ENCODE results near the gene COL5A3. TPM values are rescaled to one million over a fixed set of nuclear protein-coding genes. Genes with fewer than 3 reads are reported as not detected.

COL5A3 gene
- polyA plus RNA-seq, 1 donor (not counting 4 experiments of a cell fraction or from before 2014, with no cell fraction given), result 0.43 TPM

GRCh38 chr19:9971166-9971897 lies 39.0 kb downstream of the COL5A3 start:
- no peak overlapping the region for H3K4me3 ChIP-seq (ENCODE audit: control insufficient read depth in 2 of 3, extremely low read depth in 1 of 3, insufficient read depth in 2 of 3, low read depth in 1 of 3, low read length in 3 of 3)
- dilution Hi-C loops (cut with MboI; ENCODE audit: extremely low pct_ligation_motif_present, low sequenced_read_pairs), result no loop called here
- no peaks in the 10 kb centered on the region for H3K4me1 ChIP-seq (ENCODE audit: control insufficient read depth, extremely low read depth, insufficient read depth, low read length)
- H3K27ac ChIP-seq (ENCODE audit: control insufficient read depth, insufficient read depth, low read length), result no peak overlapping the region
- H3K36me3 ChIP-seq (ENCODE audit: control insufficient read depth in 2 of 2, extremely low read depth in 1 of 2, insufficient read depth in 2 of 2, low read length in 2 of 2), result no peaks in the 10 kb centered on the region
- H3K9me3 ChIP-seq (ENCODE audit: control insufficient read depth, low read depth, low read length), result no peaks in the 10 kb centered on the region
- peak; percentile 60 for FAIRE-seq
- no peak for DNase-seq (ENCODE audit: low read depth, low spot score)
- no peaks in the 10 kb centered on the region for H4K20me1 ChIP-seq (ENCODE audit: control insufficient read depth, extremely low read depth, insufficient read depth, low read length)
- H2AFZ ChIP-seq (ENCODE audit: control insufficient read depth, low read length), result no peak overlapping the region
- H3K4me2 ChIP-seq (ENCODE audit: control insufficient read depth, extremely low read depth, insufficient read depth, low read depth, low read length), result no peak overlapping the region
- no peaks in the 10 kb centered on the region for H3K79me2 ChIP-seq (ENCODE audit: control insufficient read depth, insufficient read depth, low read length)
- no peaks in the 10 kb centered on the region for H3K27me3 ChIP-seq (ENCODE audit: control insufficient read depth, extremely low read depth, insufficient read depth, low read length)
- TF ChIP-seq EZH2 (IDR thresholded peaks at IDR 0.05; ENCODE audit: low read length) (no peak), CTCF (optimal IDR thresholded peaks at IDR 0.05 in 1 of 3, IDR thresholded peaks at IDR 0.05 in 1 of 3, conservative IDR thresholded peaks at IDR 0.05 in 1 of 3; ENCODE audit: extremely low read depth in 1 of 3, insufficient read depth in 2 of 3, low read length in 3 of 3) (no peak)
- no peak overlapping the region for H3K9ac ChIP-seq (ENCODE audit: control insufficient read depth, extremely low read depth, insufficient read depth, low read length)
- no peaks in the 10 kb centered on the region for H3K9me1 ChIP-seq (ENCODE audit: control insufficient read depth, extremely low read depth, insufficient read depth, low read length)

- DNase-seq (ENCODE audit: low read depth, low spot score), result no peak
- dilution Hi-C loops (cut with MboI; ENCODE audit: extremely low pct_ligation_motif_present, low sequenced_read_pairs), result no loop called here
- no peak overlapping the region for H3K4me3 ChIP-seq (ENCODE audit: control insufficient read depth in 2 of 3, extremely low read depth in 1 of 3, insufficient read depth in 2 of 3, low read depth in 1 of 3, low read length in 3 of 3)
- H3K4me1 ChIP-seq (ENCODE audit: control insufficient read depth, extremely low read depth, insufficient read depth, low read length), result no peaks in the 10 kb centered on the region
- no peak overlapping the region for H3K4me2 ChIP-seq (ENCODE audit: control insufficient read depth, extremely low read depth, insufficient read depth, low read depth, low read length)
- H3K36me3 ChIP-seq (ENCODE audit: control insufficient read depth in 2 of 2, extremely low read depth in 1 of 2, insufficient read depth in 2 of 2, low read length in 2 of 2), result no peaks in the 10 kb centered on the region
- no peaks in the 10 kb centered on the region for H3K79me2 ChIP-seq (ENCODE audit: control insufficient read depth, insufficient read depth, low read length)
- no peaks in the 10 kb centered on the region for H3K9me1 ChIP-seq (ENCODE audit: control insufficient read depth, extremely low read depth, insufficient read depth, low read length)
- H3K27ac ChIP-seq (ENCODE audit: control insufficient read depth, insufficient read depth, low read length), result no peak overlapping the region
- no peaks in the 10 kb centered on the region for H3K27me3 ChIP-seq (ENCODE audit: control insufficient read depth, extremely low read depth, insufficient read depth, low read length)
- H3K9ac ChIP-seq (ENCODE audit: control insufficient read depth, extremely low read depth, insufficient read depth, low read length), result no peak overlapping the region
- no peak for FAIRE-seq
- TF ChIP-seq EZH2 (IDR thresholded peaks at IDR 0.05; ENCODE audit: low read length), result no peak
- TF ChIP-seq CTCF (optimal IDR thresholded peaks at IDR 0.05 in 1 of 3, IDR thresholded peaks at IDR 0.05 in 1 of 3, conservative IDR thresholded peaks at IDR 0.05 in 1 of 3; ENCODE audit: extremely low read depth in 1 of 3, insufficient read depth in 2 of 3, low read length in 3 of 3), result no peak
- H4K20me1 ChIP-seq (ENCODE audit: control insufficient read depth, extremely low read depth, insufficient read depth, low read length), result no peaks in the 10 kb centered on the region
- no peak overlapping the region for H2AFZ ChIP-seq (ENCODE audit: control insufficient read depth, low read length)
- H3K9me3 ChIP-seq (ENCODE audit: control insufficient read depth, low read depth, low read length), result no peaks in the 10 kb centered on the region
These were observed 39.8 kb downstream of the COL5A3 start for GRCh38 chr19:9970481-9970880.
